K562 (cell line): ENCODE data around the gene ZNF646. TPM values are rescaled to one million over a fixed set of nuclear protein-coding genes. Genes with fewer than 3 reads are reported as not detected.

ENCODE experiments used
- ARID3B ChIP-seq: fragments of 250-450 bp; sonication (Bioruptor Pico); IDR thresholded peaks from 2 replicates; pipeline ENCODE4 v1.4.0; 2020; ENCODE audit warnings: borderline replicate concordance
- CEBPB ChIP-seq: fragments of 450-650 bp; IDR thresholded peaks from 2 replicates; pipeline ENCODE4 v1.6.1; 2016; ENCODE audit warnings: missing genetic modification characterization, missing compliant biosample characterization
- FOXA1 ChIP-seq: fragments of 450-650 bp; IDR thresholded peaks from 2 replicates; pipeline ENCODE4 v1.6.1; 2016; ENCODE audit warnings: mild to moderate bottlenecking, borderline replicate concordance
- FOXK1 ChIP-seq: sonication (generic); formaldehyde crosslinking; IDR thresholded peaks from 2 replicates; pipeline ENCODE4 v1.8.0; 2022; ENCODE audit warnings: missing genetic modification reagents, mild to moderate bottlenecking, borderline replicate concordance
- FUS ChIP-seq: fragments of 200-400 bp; formaldehyde crosslinking; optimal IDR thresholded peaks from 2 replicates; pipeline ENCODE3; 2017; ENCODE audit warnings: low read depth, low read length
- HOXB6 ChIP-seq: fragments of 250-450 bp; sonication (Bioruptor Pico); IDR thresholded peaks from 2 replicates; pipeline ENCODE4 v1.5.1; 2022; ENCODE audit warnings: mild to moderate bottlenecking, borderline replicate concordance
- ILK ChIP-seq: fragments of 450-650 bp; IDR thresholded peaks from 2 replicates; pipeline ENCODE4 v1.6.1; 2016; ENCODE audit warnings: missing genetic modification characterization, low read depth, mild to moderate bottlenecking, missing compliant biosample characterization, moderate library complexity, borderline replicate concordance
- POU5F1 ChIP-seq: fragments of 150-350 bp; IDR thresholded peaks from 2 replicates; pipeline ENCODE4 v1.6.1; 2014; ENCODE audit warnings: borderline replicate concordance, low read length, low read depth, mild to moderate bottlenecking; ENCODE audit not compliant: partially characterized antibody
- SETDB1 ChIP-seq: IDR thresholded peaks from one replicate; pipeline ENCODE4 v1.6.1; 2012; ENCODE audit warnings: low read length, control low read depth, inconsistent platforms
- SIX5 ChIP-seq, 2 experiments: IDR thresholded peaks; 2 replicates each; pipeline ENCODE4 v1.6.1; 2011; ENCODE audit warnings: low read length in 2 of 2, borderline replicate concordance in 1 of 2, low read depth in 1 of 2, mild to moderate bottlenecking in 1 of 2, moderate library complexity in 1 of 2; ENCODE audit not compliant: insufficient read depth in 1 of 2
- TAF15 ChIP-seq: fragments of 200-400 bp; formaldehyde crosslinking; IDR thresholded peaks from 2 replicates; pipeline ENCODE4 v1.6.1; 2017; ENCODE audit warnings: mild to moderate bottlenecking, low read depth, low read length, moderate library complexity
- ZBTB40 ChIP-seq, 2 experiments: fragments of 450-650 bp in 1 of 2; sonication (generic) in 1 of 2; formaldehyde crosslinking in 1 of 2; IDR thresholded peaks; 2 replicates each; pipeline versions ENCODE4 v1.7.1 to v1.9.0; 2016 to 2022; ENCODE audit warnings: inconsistent platforms in 1 of 2, mild to moderate bottlenecking in 1 of 2, missing genetic modification reagents in 1 of 2
- ZNF217 ChIP-seq: sonication (generic); formaldehyde crosslinking; IDR thresholded peaks from 2 replicates; pipeline ENCODE4 v1.8.0; 2022; ENCODE audit warnings: mild to moderate bottlenecking, missing genetic modification reagents
- polyA plus RNA-seq, 8 experiments: library from polyadenylated mRNA; depleted of rRNA in 4 of 8; stranded (reverse) in 5 of 8; unstranded in 3 of 8; fragments of >200 nt; fragmentation: Nextera tagmentation in 2 of 8; fragmentation: Illumina TruSeq in 1 of 8; extraction: Ambion mirVana in 2 of 8; extraction: Trizol in 1 of 8; gene quantifications; 2 replicates each; pipeline versions ENCODE4 v1.2.1 to v1.2.3, GENCODE V29; 2011 to 2014; ENCODE audit warnings: inconsistent platforms in 1 of 8, missing spikeins in 1 of 8
- total RNA-seq, 7 experiments: library from RNA; depleted of rRNA in 6 of 7; stranded (reverse); fragments of >200 nt in 6 of 7; fragmentation: Illumina TruSeq in 2 of 7; extraction: Trizol in 2 of 7; gene quantifications; 2 replicates each; pipeline versions ENCODE4 v1.2.1 to v1.2.3, GENCODE V29; 2011 to 2021; ENCODE audit warnings: low replicate concordance in 1 of 7

Gene ZNF646
- total and polyA plus RNA-seq, 9 of the 15 experiments (the other 6 are each of a cell fraction or from before 2014, with no cell fraction given) = 0.08 to 20.6 (median 8.0) TPM

- TF ChIP-seq FUS (no peak), ILK (tag) (no peak), ZNF217 (CRISPR knock-in tag) (no peak), HOXB6 (no peak), FOXK1 (CRISPR knock-in tag) (peak; percentile 89; the same call in 1 of the 2 replicates), ARID3B (CRISPR knock-in tag) (no peak), TAF15 (no peak), POU5F1 (no peak), SETDB1 (peak; percentile 89), CEBPB (tag) (no peak), ZBTB40 (IDR thresholded peaks at IDR 0.05) (peak; percentile 99), ZBTB40 (CRISPR knock-in tag; IDR thresholded peaks at IDR 0.05) (no peak), FOXA1 (no peak), SIX5 (IDR thresholded peaks at IDR 0.05; ENCODE audit: borderline replicate concordance in 1 of 2, insufficient read depth in 1 of 2, low read depth in 1 of 2, low read length in 2 of 2) (peak; percentile 53 to 57; a peak in 3 of 4 replicates)
Measured at GRCh38 chr16:31032736-31033708, 41.2 kb upstream of the ZNF646 start, which contains the start of gene STX4 (continued).
